H4 (cell line): ENCODE measurements around the gene SEC22C. TPM values are rescaled to one million over a fixed set of nuclear protein-coding genes. Genes with fewer than 3 reads are reported as not detected.
"Not testable (repeated sequence)": the region's sequence is repeated elsewhere in the genome, so short reads cannot be mapped to it uniquely, and the experiment has no call there.

Experiments used
- DNase-seq: peaks from one replicate; pipeline ENCODE4 v3.0.0-alpha.2; 2015; ENCODE audit warnings: low spot score
- total RNA-seq: library from RNA; depleted of rRNA; stranded (reverse); fragments of >200 nt; shearing (Covaris generic); gene quantifications from 2 replicates; pipeline ENCODE4 v1.2.3, GENCODE V29; 2014; rRNA removed

Gene SEC22C
- total RNA-seq, result 42.4 and 48.1 TPM in 2 replicates

GRCh38 chr3:42581709-42582473 lies at the start of gene SEC22C:
Gene SEC22C (minus strand): TSS chr3:42581967. CDS start chr3:42569046, 12,921 bp downstream.
- DNase-seq, result peak; percentile 85

GRCh38 chr3:42613462-42613861 lies 31.7 kb upstream of the SEC22C start:
- DNase-seq, result no peak

DNA sequence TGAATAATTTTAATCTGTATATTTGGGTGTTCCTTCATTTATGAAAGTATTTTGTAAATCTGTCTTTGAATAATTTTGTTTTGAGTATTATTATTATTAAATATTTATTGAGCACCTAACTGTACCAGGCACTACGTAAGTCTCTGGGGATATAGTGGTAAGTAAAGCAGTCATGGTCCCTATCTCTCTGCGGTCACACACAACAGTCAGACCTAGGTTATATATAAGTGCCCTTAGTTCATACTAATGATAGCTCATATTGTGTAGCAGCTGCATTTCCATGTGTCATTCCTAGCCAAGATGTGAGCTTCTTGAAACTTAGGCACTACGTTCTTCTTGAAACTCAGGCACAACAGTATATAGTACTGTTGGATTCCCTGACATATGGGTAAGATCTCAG lies 31.2 kb upstream of the SEC22C start:
- DNase-seq, result no peak

DNA sequence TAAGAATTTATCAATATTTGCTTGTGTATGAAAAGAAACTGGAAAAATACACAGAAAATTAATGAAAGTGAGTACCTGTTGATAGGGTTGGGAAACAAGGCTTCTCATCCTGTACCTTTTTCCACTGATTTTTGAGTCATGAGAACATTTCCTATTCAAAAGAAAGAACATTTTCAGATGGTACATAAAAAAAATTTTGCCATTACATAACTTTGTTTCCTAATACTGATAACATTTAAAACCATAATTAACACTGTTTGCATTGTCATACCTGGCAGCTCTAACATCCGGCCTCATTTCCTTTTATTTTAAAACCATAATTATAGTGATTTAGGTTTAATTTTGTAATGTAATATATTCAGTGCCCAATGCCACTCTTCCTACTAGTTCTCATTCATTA lies 30.4 kb upstream of the SEC22C start:
- no peak for DNase-seq

- DNase-seq, result no peak
Observed at GRCh38 chr3:42610976-42611375, 29.2 kb upstream of the SEC22C start.

GRCh38 chr3:42608581-42608980 lies 26.8 kb upstream of the SEC22C start:
- DNase-seq, result no peak

DNA sequence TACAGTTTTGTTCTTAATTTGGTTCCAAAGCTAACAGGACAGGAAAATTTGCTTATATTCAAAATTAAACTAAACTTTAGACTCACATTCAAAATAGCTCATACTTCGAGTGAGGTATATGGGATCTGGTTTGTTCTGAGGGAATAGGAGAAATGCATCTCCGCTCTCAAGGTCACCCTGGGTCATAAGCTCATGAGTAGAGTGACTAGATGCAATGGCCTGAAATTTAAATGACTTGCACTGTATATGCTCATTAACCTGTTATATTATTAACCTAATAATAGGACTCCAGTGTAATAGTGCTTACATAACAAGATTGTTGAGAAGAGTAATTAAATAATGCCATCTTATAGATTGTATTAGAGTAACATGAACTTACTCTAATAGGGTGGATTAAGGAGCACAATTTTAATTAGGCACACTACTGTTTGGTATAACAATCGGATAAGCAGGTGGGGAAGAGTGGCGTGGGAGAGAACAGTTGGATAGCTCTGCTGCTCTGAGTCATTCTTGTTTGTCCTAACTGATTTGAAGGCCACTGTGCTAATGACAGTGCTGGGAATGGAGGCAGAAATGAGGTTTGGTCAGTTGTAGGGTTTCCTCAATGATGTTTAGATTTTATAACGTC lies 23.9 kb upstream of the SEC22C start:
- no peak for DNase-seq

DNA sequence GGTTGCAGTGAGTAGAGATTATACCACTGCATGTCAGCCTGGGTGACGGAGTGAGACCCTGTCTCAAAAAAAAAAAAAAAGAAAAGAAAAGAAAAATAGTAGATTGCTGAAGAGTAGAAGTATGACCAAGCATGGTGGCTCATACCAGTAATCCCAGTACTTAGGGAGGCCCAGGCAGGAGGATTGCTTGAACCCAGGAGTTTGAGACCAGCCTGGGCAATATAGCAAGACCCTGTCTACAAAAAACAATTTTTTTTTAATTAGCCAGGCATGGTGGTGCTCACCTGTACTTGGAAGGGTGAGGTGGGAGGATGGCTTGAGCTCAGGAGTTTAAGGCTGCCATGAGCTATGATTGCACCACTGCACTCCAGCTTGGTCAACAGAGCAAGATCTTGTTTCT lies 21.2 kb upstream of the SEC22C start:
- DNase-seq, result no peak

DNA sequence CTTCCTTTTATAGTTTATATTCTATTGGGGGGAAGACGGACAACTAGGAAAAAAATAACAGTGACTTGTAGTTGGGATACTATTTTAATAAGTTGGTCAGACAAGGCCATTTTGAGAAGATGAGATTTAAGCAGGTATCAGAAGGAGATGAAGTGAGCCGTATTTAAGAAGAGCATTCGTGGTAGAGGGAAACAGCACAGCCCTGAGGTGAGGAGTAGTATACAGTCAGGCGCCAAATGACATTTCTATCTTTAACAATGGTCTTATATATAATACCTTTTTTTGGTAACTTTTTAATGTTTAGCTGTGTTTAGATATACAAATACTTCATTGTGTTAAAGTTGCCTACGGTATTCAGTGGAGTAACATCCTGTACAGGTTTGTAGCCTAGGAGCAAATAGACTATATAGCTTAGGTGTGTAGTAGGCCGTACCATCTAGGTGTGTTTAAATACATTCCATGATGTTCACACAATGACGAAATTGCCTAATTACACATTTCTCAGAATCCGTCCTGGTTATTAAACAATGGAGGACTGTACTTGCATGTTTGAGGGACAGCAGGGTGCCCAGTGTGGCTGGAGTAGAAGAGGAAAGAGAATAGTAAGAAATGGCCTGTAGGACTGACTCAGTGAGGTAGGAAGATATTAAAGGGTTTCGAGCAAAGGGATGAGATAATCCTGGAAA lies 20.3 kb upstream of the SEC22C start:
- no peak for DNase-seq

GRCh38 chr3:42600958-42601675 lies 19.4 kb upstream of the SEC22C start:
- DNase-seq, result peak; percentile 41

DNA sequence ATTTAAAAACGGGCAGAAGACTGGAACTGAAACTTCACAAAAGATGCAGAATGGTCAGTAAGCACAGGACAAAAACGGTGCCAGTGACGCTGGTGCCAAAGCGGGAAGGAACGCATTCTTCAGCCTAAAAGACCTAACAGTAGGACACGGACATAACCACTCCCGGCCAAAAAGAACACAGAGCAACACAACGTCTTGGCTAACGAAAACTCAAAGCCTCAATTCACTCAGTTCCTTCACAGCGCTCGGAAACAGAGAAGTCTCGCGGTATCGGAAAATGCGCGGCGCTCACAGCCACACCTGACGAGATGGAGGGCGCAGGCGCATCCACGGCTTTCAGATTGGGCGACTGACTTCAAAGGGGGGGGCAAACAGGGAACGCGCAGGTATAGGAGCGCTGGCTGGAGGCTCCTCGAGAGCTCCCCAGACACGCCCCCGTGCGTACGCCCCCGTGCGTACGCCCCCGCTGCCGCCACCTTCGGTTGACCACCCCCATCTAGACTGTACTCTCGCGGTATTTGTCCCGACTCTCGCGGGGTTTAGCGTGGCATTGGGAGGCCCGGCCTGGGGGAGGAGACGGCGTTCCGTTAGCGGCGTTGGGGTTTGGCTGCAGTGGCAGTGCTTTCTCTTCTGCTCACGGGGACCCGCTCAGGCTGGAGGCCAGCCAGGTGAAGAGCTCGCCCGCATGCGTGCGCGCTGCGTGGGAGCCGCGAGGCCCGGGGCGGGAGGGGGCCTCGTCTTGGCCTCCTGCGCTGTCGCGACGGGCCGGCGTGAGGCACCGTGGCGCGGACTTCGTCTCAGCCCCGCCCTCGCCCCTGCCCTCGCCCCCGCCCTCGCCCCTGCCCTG lies 18.6 kb upstream of the SEC22C start, which contains the start of gene NKTR:
Gene NKTR, plus strand, starts transcription at position 576 of the 847 bp plus-strand sequence. CDS start 321 bp downstream, outside the sequence.
- DNase-seq, result peak; percentile 96

DNA sequence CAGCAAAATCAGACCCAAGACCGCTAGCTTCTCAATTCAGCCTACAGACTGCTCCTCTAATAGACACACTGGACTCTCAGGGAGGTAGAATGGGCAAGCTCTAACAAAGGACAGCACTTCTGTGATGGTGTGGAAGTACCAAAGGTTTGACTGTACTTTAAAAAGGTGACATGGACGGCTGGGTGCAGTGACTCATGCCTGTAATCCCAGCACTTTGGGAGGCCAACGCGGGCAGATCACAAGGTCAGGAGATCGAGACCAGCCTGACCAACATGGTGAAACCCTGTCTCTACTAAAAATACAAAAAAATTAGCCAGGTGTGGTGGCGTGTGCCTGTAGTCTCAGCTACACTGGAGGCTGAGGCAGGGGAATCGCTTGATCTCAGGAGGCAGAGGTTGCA lies 15.3 kb upstream of the SEC22C start:
- DNase-seq, result not testable (repeated sequence)

GRCh38 chr3:42595682-42596081 lies 13.9 kb upstream of the SEC22C start:
- DNase-seq, result no peak

- DNase-seq, result no peak
Observed at GRCh38 chr3:42593635-42594034, 11.9 kb upstream of the SEC22C start.

DNA sequence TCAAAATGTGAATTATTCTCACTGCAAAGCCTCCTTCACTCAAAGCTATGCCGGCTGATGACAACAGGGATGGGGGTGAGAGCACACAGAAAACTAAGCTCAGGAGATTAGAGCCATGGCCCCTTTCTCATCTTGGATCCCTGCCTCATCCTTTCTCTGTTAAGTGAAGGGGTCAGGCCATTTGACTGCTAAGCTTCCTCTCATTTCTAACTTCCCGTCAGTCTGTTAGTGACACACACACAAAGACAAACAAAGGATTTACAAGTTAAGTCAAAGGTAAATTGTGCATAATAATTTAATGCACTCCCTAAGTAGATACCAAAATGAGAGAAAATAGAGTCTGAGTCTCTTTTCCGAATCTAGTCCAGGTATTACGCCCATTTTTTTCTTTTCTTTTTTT lies 10.0 kb upstream of the SEC22C start:
- no peak for DNase-seq

DNA sequence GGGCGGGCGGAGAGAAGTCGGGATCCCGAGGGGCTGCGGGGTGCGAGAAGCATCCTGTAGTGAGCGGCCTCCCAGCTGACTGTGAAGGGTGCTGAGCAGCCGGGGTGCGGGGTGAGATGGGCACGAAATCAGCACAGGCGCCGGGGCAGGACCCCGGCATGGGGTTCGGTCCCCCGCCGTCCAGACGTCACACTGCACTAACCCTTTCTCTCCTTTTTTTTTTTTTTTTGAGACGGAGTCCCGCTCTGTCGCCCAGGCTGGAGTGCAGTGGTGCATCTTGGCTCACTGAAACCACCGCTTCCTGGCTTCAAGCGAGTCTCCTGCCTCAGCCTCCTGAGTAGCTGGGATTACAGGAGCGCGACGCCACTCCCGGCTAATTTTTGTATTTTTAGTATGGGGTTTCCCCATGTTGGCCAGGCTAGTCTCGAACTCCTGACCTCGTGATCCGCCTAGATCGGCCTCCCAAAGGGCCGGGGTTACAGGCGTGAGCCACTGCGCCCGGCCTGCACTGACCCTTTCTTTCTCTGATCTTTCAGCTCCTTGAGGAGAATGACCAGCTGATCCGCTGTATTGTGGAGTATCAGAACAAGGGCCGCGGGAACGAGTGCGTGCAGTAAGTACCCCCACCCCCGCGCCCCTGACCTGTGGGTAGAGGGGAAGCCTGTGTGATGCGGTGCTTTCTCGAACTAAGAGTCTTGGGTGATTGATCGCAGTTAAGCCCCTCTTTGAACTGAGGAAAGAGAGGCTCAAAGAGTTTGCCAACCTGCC lies 9.4 kb upstream of the SEC22C start:
- no peak for DNase-seq

GRCh38 chr3:42589382-42590109 lies 7.8 kb upstream of the SEC22C start:
- DNase-seq, result no peak

- no peak for DNase-seq
Observed at GRCh38 chr3:42588625-42589024, 6.9 kb upstream of the SEC22C start.

DNA sequence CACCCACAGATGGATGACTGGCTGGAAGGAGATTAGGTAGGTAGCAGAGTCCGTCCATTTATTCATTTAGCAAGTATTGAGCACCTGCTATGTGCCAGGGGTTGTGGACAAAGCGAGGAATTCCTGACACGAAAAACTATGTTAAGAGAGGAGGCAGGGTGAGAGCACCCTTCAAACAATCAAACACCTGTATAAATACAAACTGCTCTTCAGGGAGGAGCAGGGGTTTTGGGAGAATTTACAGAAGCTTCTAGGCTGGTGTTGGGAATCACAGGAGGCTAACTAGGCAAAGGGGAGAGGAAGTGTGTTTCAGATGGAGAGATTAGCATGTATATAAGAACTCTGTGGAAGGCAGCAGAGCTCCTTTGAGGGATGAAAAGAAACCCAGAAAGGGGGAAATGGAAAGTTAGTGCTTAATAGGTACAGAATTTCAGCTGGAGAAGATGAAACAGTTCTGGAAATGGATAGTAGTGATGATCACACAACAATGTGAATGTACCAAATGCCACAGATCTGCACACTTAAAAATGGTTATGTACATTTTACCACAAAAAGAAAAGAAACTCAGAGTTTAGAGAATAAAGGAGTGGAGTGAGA lies 805 bp upstream of the SEC22C start:
- DNase-seq, result no peak
